Mucosa of rectum (tissue), 2 donors: ENCODE data around the gene GGT6.
A peak's percentile ranks its signal among the peaks of the same experiment; 100 is the strongest.
"Not testable (repeated sequence)": the region's sequence is repeated elsewhere in the genome, so short reads cannot be mapped to it uniquely, and the experiment has no call there.

Experiments used
- H3K27ac ChIP-seq, 2 donors: one replicate each; pipeline ENCODE4 v1.7.0; 2013; ENCODE audit warnings: inconsistent platforms in 2 of 2, low read depth in 2 of 2, low read length in 2 of 2
- H3K27me3 ChIP-seq, 2 donors: one replicate each; pipeline ENCODE4 v1.7.0; 2013; ENCODE audit warnings: low read length in 2 of 2; ENCODE audit not compliant: control insufficient read depth in 2 of 2, insufficient read depth in 2 of 2
- H3K36me3 ChIP-seq, 2 donors: one replicate each; pipeline ENCODE4 v1.7.0; 2013; ENCODE audit warnings: low read length in 2 of 2; ENCODE audit not compliant: control insufficient read depth in 2 of 2, insufficient read depth in 2 of 2
- H3K4me1 ChIP-seq, 2 donors: one replicate each; pipeline ENCODE4 v1.7.0; 2013; ENCODE audit warnings: low read length in 2 of 2, mild to moderate bottlenecking in 1 of 2; ENCODE audit not compliant: control insufficient read depth in 2 of 2, insufficient read depth in 2 of 2
- H3K4me3 ChIP-seq, 2 donors: one replicate each; pipeline ENCODE4 v1.7.0; 2013; ENCODE audit warnings: low read length in 2 of 2
- H3K9ac ChIP-seq, 2 donors: one replicate each; pipeline ENCODE4 v1.7.0; 2013; ENCODE audit warnings: low read length in 2 of 2, low read depth in 1 of 2, mild to moderate bottlenecking in 1 of 2
- H3K9me3 ChIP-seq, 2 donors: one replicate each; pipeline ENCODE4 v1.7.0; 2013; ENCODE audit warnings: low read length in 2 of 2; ENCODE audit not compliant: control insufficient read depth in 2 of 2
- donor health status: healthy.
- donor health status: Normal muscosa, but diverticular disease.

The GGT6 gene

GRCh38 chr17:4560421-4560820 lies at the start of gene GGT6:
Gene GGT6, minus strand, starts transcription at chr17:4560577. Its CDS starts 56 bp downstream, at chr17:4560521.
- no peaks in the 10 kb centered on the region for H3K27me3 ChIP-seq
- peak within 1 kb of the TSS; percentile 88 to 90 for H3K27ac ChIP-seq
- peaks cover 4 to 6% of the 10 kb centered on the region in 2 donors for H3K36me3 ChIP-seq
- peak within 1 kb of the TSS; percentile 85 to 90 for H3K9ac ChIP-seq
- H3K4me3 ChIP-seq: peak within 1 kb of the TSS; percentile 80 to 82
- H3K9me3 ChIP-seq: no peaks in the 10 kb centered on the region
- H3K4me1 ChIP-seq: peaks cover 39 to 40% of the 10 kb centered on the region in 2 donors

GRCh38 chr17:4610162-4610561 lies 49.8 kb upstream of the GGT6 start:
- H3K36me3 ChIP-seq: no peaks in the 10 kb centered on the region
- no peaks in the 10 kb centered on the region for H3K9me3 ChIP-seq
- no peaks in the 10 kb centered on the region for H3K27me3 ChIP-seq
- H3K27ac ChIP-seq: no peak overlapping the region
- no peak overlapping the region for H3K4me3 ChIP-seq
- H3K9ac ChIP-seq: no peak overlapping the region
- peaks cover 0 to 7% of the 10 kb centered on the region in 2 donors for H3K4me1 ChIP-seq

GRCh38 chr17:4609761-4610160 lies 49.4 kb upstream of the GGT6 start:
- Histone ChIP-seq H3K9ac (no peak overlapping the region), H3K4me3 (no peak overlapping the region), H3K27ac (no peak overlapping the region), H3K27me3 (no peaks in the 10 kb centered on the region), H3K4me1 (peaks cover 0 to 7% of the 10 kb centered on the region in 2 donors), H3K36me3 (no peaks in the 10 kb centered on the region), H3K9me3 (no peaks in the 10 kb centered on the region)

GRCh38 chr17:4607773-4608187 lies 47.4 kb upstream of the GGT6 start:
- peak overlapping the region; percentile 53 to 63 for H3K27ac ChIP-seq
- no peaks in the 10 kb centered on the region for H3K36me3 ChIP-seq
- no peak overlapping the region for H3K4me3 ChIP-seq
- H3K4me1 ChIP-seq: peaks cover 0 to 7% of the 10 kb centered on the region in 2 donors
- no peaks in the 10 kb centered on the region for H3K27me3 ChIP-seq
- no peaks in the 10 kb centered on the region for H3K9me3 ChIP-seq
- no peak overlapping the region for H3K9ac ChIP-seq

GRCh38 chr17:4607261-4607741 lies 46.9 kb upstream of the GGT6 start:
- H3K9ac ChIP-seq: no peak overlapping the region
- H3K36me3 ChIP-seq: no peaks in the 10 kb centered on the region
- H3K27ac ChIP-seq: peak overlapping the region; percentile 53 to 63
- H3K27me3 ChIP-seq: no peaks in the 10 kb centered on the region
- H3K4me1 ChIP-seq: peaks cover 0 to 7% of the 10 kb centered on the region in 2 donors
- no peak overlapping the region for H3K4me3 ChIP-seq
- H3K9me3 ChIP-seq: no peaks in the 10 kb centered on the region

- no peaks in the 10 kb centered on the region for H3K36me3 ChIP-seq
- peaks cover 0 to 7% of the 10 kb centered on the region in 2 donors for H3K4me1 ChIP-seq
- peak overlapping the region in 1 of 2 donors; percentile 21 for H3K27ac ChIP-seq
- no peaks in the 10 kb centered on the region for H3K27me3 ChIP-seq
- no peak overlapping the region for H3K9ac ChIP-seq
- no peaks in the 10 kb centered on the region for H3K9me3 ChIP-seq
- H3K4me3 ChIP-seq: no peak overlapping the region
Observed at GRCh38 chr17:4605826-4606225, 45.4 kb upstream of the GGT6 start.

GRCh38 chr17:4604736-4605135 lies 44.4 kb upstream of the GGT6 start:
- H3K27ac ChIP-seq, H3K9ac ChIP-seq, H3K27me3 ChIP-seq, H3K4me3 ChIP-seq, H3K4me1 ChIP-seq, H3K9me3 ChIP-seq, H3K36me3 ChIP-seq: not testable (repeated sequence)

GRCh38 chr17:4604111-4604644 lies 43.8 kb upstream of the GGT6 start:
- H3K9ac ChIP-seq: no peak overlapping the region
- peaks cover 0 to 7% of the 10 kb centered on the region in 2 donors for H3K4me1 ChIP-seq
- peaks cover 0 to 2% of the 10 kb centered on the region in 2 donors for H3K27me3 ChIP-seq
- no peak overlapping the region for H3K4me3 ChIP-seq
- H3K9me3 ChIP-seq: no peaks in the 10 kb centered on the region
- no peaks in the 10 kb centered on the region for H3K36me3 ChIP-seq
- no peak overlapping the region for H3K27ac ChIP-seq

- Histone ChIP-seq H3K27me3 (peaks cover 0 to 2% of the 10 kb centered on the region in 2 donors), H3K9me3 (no peaks in the 10 kb centered on the region), H3K27ac (no peak overlapping the region), H3K4me1 (no peaks in the 10 kb centered on the region), H3K36me3 (no peaks in the 10 kb centered on the region), H3K9ac (no peak overlapping the region), H3K4me3 (no peak overlapping the region)
Observed at GRCh38 chr17:4602041-4602440, 41.7 kb upstream of the GGT6 start.

- Histone ChIP-seq H3K27ac (no peak overlapping the region), H3K27me3 (peaks cover 0 to 2% of the 10 kb centered on the region in 2 donors), H3K4me1 (no peaks in the 10 kb centered on the region)
Observed at GRCh38 chr17:4601326-4601725, 40.9 kb upstream of the GGT6 start.

More at GRCh38 chr17:4601326-4601725, 40.9 kb upstream of the GGT6 start:
- Histone ChIP-seq H3K9ac (no peak overlapping the region), H3K4me3 (no peak overlapping the region), H3K36me3 (no peaks in the 10 kb centered on the region), H3K9me3 (no peaks in the 10 kb centered on the region)
